T-helper 2 cell treated with Interferon-gamma antibody and Interleukin-4, amounts not matched to agents 5 μg/mL and 100 μg/mL, for 36 hours (primary cell): ENCODE data around the gene HDAC3.

ENCODE experiments used
- DNase-seq: peaks from one replicate; pipeline ENCODE4 v3.0.0; 2021; ENCODE audit warnings: low spot score
- H3K27ac Mint-ChIP-seq: one replicate; pipeline ENCODE4 v1.8.0; 2021; ENCODE audit warnings: mild to moderate bottlenecking, mixed read lengths
- H3K27me3 Mint-ChIP-seq: one replicate; pipeline ENCODE4 v1.8.0; 2021; ENCODE audit warnings: low read depth, mixed read lengths
- H3K36me3 Mint-ChIP-seq: one replicate; pipeline ENCODE4 v1.8.0; 2021; ENCODE audit warnings: low read depth, mixed read lengths
- H3K4me1 Mint-ChIP-seq: one replicate; pipeline ENCODE4 v1.8.0; 2021; ENCODE audit warnings: low read depth, mixed read lengths
- H3K4me3 Mint-ChIP-seq: one replicate; pipeline ENCODE4 v1.8.0; 2022; ENCODE audit warnings: mild to moderate bottlenecking, moderate library complexity, mixed read lengths
- H3K9me3 Mint-ChIP-seq: one replicate; pipeline ENCODE4 v1.8.0; 2021; ENCODE audit warnings: mixed read lengths

The HDAC3 gene

DNA sequence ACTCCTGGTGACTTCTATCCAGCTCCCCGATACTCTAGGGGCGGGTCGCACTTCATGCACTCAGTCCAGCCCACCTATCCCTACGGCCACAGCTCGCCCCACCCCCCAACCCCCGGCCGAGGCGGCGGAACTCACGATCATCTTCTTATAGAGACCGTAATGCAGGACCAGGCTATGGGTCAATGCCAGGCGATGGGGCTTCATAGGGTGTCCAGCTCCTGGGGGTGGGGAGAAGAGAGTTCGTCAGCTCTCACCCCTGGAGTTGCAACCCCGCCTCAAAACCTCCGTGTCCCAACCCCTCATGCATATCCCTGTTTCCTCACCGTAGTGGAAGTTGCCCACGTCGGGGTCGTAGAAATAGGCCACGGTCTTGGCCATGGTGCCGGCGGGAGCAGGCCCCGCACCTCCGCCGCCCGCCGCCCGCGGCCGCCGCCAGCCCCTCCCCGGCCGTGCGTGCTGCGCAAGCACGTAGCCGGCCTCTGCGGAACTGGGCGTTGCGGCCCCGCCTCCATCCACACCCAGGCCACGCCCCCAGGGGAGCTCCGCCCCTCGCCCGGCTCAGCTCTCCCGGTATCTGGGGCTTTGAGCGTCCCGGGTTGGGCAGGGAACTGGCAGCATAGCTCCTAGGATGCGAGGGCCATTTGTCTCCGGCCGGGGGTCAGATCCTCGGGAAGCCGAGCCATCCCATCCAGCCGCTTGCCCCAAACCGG is at the start of gene HDAC3, which contains the start of gene RELL2:
Gene HDAC3 (minus strand): TSS at position 437 of the 710 bp plus-strand sequence. CDS start 59 bp downstream, at position 378.
Gene RELL2 (plus strand): TSS at position 585 of the 710 bp plus-strand sequence. CDS start 1,229 bp downstream, outside the sequence.
- H3K27me3 Mint-ChIP-seq, result no peaks in the 10 kb centered on the region
- peak within 1 kb of the TSS; percentile 96 for H3K4me3 Mint-ChIP-seq
- peak within 1 kb of the TSS; percentile 89 for H3K27ac Mint-ChIP-seq
- H3K9me3 Mint-ChIP-seq, result no peaks in the 10 kb centered on the region
- H3K36me3 Mint-ChIP-seq, result peaks cover 33% of the 10 kb centered on the region
- peak; percentile 93 for DNase-seq
- H3K4me1 Mint-ChIP-seq, result peaks cover 39% of the 10 kb centered on the region

DNA sequence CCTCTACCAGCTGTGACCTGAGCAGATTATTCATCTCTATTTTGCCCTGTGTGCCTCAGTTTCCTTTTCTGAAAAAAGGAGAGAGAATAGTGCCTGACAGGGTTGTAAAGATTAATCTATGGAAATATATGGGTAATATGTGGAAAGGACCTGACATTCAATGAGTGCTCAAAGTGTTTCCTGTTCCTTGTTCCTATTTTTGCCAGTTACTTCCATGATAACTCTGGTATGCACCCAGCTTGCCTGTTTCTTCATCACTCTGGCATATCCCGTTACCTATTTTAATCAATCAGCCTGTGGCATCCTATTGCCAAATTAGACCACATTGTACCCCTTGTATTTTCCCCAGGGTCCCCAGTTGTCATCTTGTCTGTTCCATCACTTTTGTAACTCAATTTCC is 48.9 kb upstream of the HDAC3 start:
- H3K36me3 Mint-ChIP-seq, result no peaks in the 10 kb centered on the region
- peaks cover 13% of the 10 kb centered on the region for H3K27me3 Mint-ChIP-seq
- no peak overlapping the region for H3K4me3 Mint-ChIP-seq
- DNase-seq, result no peak
- H3K27ac Mint-ChIP-seq, result no peak overlapping the region
- peaks cover 24% of the 10 kb centered on the region for H3K4me1 Mint-ChIP-seq
- H3K9me3 Mint-ChIP-seq, result no peaks in the 10 kb centered on the region

DNA sequence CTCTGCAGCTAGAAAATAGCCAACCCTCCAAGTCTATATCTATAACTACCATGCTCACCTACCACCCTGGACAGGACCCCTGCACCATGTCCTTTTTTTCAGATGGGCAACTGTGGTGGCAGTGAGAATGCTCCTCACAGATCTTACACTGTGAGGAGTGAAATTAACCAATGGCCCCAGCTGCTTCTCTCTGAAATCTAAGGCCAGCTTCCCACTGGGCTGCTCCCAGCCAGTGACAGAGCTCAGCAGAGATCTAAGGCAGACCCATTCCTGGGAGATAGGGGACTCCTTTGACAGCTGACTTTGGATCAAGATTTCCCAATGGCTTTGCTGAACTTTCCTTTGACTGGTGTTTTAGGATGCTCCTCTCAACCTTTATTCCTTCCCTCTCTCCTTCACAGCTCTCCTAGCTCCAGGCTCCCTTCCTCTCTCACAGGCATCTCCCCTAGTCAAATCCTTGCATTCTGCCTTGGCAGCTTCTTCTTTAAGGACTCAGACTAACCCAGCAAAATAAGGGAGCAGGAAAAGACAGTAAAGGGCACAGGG is 47.0 kb upstream of the HDAC3 start:
- Mint-ChIP-seq H3K27ac (no peak overlapping the region), H3K27me3 (peaks cover 2% of the 10 kb centered on the region), H3K4me3 (no peak overlapping the region), H3K36me3 (no peaks in the 10 kb centered on the region), H3K9me3 (no peaks in the 10 kb centered on the region), H3K4me1 (peaks cover 24% of the 10 kb centered on the region)
- no peak for DNase-seq

DNA sequence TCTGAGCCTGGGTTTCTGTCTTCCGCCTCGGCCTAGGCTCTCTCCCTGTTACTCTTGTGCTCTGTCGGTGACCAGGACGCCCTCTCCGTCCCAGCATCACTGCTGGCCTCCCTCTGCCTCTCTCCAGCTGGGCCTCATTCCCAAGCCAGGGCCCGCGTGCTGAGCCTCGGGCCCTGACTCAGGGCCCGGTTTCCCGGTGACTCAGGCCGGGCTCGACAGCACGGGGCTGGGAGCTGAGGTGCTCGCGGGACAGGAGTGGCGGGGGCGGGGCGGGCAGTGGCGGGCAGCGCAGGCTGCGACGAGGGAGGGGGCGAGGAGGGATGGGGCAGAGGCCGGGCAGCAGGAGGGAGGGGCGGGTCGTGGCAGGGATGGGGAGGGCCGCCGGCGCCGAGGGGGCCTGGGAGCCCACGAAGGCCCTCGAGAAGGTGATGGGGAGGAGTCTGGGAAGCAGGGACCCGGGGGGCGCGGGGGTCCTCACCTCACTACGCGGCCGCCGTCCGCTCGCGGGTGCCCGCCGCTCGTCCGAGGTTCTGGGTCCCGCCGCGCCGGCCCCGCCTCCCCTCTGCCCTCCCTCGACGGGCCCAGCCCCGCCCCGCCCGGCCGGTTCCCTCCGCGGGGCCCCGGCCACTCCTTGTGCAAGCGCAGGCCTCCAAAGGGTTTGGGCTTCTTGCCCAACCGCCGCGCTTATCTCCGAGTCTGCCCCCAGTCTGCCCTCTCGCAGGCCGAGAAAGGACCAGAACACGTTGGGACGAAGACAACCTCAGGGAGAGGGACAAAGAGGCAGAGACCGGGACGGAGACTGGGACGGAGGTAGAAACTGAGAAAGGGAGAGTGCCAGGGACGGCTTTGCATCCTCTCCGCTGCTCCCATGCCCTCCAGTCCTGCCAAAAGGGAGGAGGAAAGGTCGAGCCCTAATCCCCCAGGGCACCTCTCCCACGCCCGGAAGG is 45.3 kb upstream of the HDAC3 start, which contains the start of gene ARAP3:
Gene ARAP3 (minus strand): TSS at position 536 of the 947 bp plus-strand sequence. CDS start 1,744 bp downstream, outside the sequence.
- H3K27me3 Mint-ChIP-seq, result no peaks in the 10 kb centered on the region
- peak; percentile 32 for DNase-seq
- no peaks in the 10 kb centered on the region for H3K9me3 Mint-ChIP-seq
- H3K4me3 Mint-ChIP-seq, result peak within 1 kb of the TSS; percentile 77
- H3K36me3 Mint-ChIP-seq, result peaks cover 2% of the 10 kb centered on the region
- H3K27ac Mint-ChIP-seq, result peak within 1 kb of the TSS; percentile 58
- H3K4me1 Mint-ChIP-seq, result peaks cover 24% of the 10 kb centered on the region

DNA sequence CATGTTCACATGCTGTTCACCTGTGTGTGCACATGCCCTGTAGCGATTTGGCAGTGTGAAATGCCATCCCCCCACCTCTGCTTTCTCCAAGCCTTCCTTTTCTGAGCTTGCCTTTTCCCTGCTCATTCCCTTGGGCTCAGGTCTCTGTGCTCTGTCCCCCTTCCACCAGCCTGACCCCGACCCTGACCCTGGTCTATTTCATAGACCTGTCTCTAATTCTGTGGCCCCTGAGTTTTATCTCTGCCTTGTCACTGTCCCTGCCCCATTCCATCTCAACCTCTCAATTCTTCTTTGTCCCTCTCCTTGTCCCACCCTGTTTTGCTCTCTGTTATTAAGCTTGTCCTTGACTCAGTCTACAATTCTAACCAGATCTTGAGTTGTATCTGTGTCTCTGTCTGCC is 44.6 kb upstream of the HDAC3 start:
- H3K27me3 Mint-ChIP-seq, result no peaks in the 10 kb centered on the region
- H3K4me3 Mint-ChIP-seq, result peak overlapping the region; percentile 62
- H3K4me1 Mint-ChIP-seq, result peaks cover 24% of the 10 kb centered on the region
- H3K27ac Mint-ChIP-seq, result peak overlapping the region; percentile 7
- H3K9me3 Mint-ChIP-seq, result no peaks in the 10 kb centered on the region
- peaks cover 2% of the 10 kb centered on the region for H3K36me3 Mint-ChIP-seq
- no peak for DNase-seq

DNA sequence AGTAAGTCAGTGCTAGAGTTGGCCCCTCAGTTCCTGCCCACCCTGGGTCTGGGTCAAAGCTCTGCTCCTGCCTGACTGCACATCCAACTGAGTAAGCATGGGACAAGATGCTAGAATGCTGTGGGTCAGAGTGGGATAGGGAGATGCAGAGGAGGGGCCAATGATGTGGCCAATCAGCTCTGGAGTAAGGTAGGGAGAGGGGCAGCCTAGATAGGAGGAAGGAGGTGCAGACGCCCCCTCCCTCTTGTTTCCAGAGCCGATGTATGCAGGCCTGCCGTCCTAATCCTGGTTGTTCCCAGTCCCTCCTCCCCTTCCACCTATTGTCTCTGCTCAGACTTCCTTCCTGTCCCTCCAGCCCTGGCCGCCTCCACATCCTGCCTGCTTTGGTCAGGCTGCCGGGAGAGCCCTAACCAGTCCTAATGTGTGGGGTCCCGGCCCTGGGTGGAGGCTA is 44.1 kb upstream of the HDAC3 start:
- Mint-ChIP-seq H3K4me1 (peaks cover 24% of the 10 kb centered on the region), H3K27me3 (no peaks in the 10 kb centered on the region), H3K4me3 (peak overlapping the region; percentile 62), H3K36me3 (peaks cover 2% of the 10 kb centered on the region), H3K27ac (no peak overlapping the region), H3K9me3 (no peaks in the 10 kb centered on the region)
- no peak for DNase-seq

DNA sequence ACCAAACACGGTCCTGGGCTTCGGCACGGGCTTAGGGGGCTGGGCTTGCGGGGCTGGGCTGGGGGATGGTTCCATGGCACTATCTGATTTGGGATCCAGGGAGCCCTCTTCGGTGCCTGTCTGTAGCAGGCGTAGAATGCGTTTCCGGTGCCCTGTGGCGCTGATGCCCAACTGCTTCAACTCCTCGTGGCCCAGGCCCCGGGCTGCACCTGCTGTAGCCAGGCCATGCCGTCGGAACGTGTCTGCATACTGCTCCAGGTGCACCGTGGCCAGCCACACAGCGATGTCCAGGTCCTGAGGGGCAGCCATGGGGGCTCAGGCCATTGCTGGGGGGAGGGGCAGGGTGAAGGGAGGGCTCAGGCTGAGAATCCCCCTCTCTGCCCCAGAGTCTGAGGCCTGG is 43.5 kb upstream of the HDAC3 start:
- peaks cover 24% of the 10 kb centered on the region for H3K4me1 Mint-ChIP-seq
- H3K27me3 Mint-ChIP-seq, result no peaks in the 10 kb centered on the region
- peaks cover 2% of the 10 kb centered on the region for H3K36me3 Mint-ChIP-seq
- no peak overlapping the region for H3K27ac Mint-ChIP-seq
- no peak for DNase-seq
- H3K4me3 Mint-ChIP-seq, result no peak overlapping the region
- H3K9me3 Mint-ChIP-seq, result no peaks in the 10 kb centered on the region

DNA sequence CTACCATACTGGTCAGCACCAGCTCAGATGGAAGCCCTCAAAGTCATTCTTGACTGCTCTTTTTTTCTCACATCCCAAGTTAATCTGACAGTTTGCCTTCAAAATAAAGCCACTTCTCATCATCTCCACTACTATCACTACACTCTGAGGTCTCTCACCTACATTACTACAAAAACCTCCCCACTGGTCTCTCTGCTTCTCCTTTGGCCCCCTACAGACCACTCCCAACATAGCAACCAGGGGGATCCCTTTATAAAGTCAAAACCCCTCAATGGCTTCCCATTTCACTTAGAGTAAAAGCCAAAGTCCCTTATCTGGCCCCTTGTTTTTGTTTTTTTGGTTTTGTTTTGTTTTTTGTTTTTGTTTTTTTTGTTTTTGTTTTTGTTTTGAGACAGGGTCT is 40.8 kb upstream of the HDAC3 start:
- no peak for DNase-seq
- Mint-ChIP-seq H3K4me1 (peaks cover 11% of the 10 kb centered on the region), H3K36me3 (peaks cover 2% of the 10 kb centered on the region), H3K27me3 (no peaks in the 10 kb centered on the region), H3K27ac (no peak overlapping the region), H3K9me3 (no peaks in the 10 kb centered on the region), H3K4me3 (no peak overlapping the region)

DNA sequence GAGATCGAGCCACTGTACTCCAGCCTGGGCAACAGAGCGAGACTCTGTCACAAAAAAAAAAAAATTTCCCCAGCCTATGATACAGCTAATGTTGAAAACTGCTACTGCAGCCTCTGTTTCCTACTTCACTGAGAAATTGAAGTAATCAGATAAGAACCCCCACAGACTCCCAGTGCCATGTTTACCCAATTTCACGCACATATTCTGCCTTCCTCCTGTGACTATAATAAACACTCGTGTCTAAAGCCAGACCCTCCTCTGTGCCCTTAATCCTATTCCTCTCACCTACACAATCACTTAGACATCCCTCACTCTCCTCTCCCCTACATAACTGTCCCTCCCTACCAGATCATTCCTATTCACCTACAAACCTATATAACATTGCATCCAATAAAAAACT is 39.0 kb upstream of the HDAC3 start:
- H3K9me3 Mint-ChIP-seq, result no peaks in the 10 kb centered on the region
- no peak for DNase-seq
- no peak overlapping the region for H3K4me3 Mint-ChIP-seq
- H3K27me3 Mint-ChIP-seq, result no peaks in the 10 kb centered on the region
- no peak overlapping the region for H3K27ac Mint-ChIP-seq
- H3K36me3 Mint-ChIP-seq, result peaks cover 2% of the 10 kb centered on the region
- H3K4me1 Mint-ChIP-seq, result peaks cover 1% of the 10 kb centered on the region

DNA sequence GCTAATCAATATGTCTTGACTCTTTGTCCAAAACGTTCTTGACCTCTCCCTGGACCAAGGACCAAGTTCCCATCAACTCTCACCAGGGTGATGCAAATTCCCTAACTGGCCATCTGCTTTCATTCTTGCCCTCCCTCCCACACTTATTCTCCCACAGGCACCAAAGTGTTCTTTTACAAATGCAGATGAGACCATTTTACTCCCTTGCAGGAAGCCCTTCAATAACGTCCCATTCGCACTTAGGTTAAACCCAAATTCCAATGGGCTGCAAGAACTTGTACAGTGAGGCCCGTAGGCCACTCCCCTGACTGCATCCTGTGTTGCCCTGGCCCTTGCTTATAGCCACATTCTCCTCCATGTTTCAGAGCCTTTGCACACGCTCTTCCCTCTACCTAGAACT is 38.1 kb upstream of the HDAC3 start:
- no peaks in the 10 kb centered on the region for H3K9me3 Mint-ChIP-seq
- DNase-seq, result no peak
- no peaks in the 10 kb centered on the region for H3K4me1 Mint-ChIP-seq
- H3K27me3 Mint-ChIP-seq, result no peaks in the 10 kb centered on the region
- peaks cover 2% of the 10 kb centered on the region for H3K36me3 Mint-ChIP-seq
- no peak overlapping the region for H3K27ac Mint-ChIP-seq
- H3K4me3 Mint-ChIP-seq, result no peak overlapping the region

DNA sequence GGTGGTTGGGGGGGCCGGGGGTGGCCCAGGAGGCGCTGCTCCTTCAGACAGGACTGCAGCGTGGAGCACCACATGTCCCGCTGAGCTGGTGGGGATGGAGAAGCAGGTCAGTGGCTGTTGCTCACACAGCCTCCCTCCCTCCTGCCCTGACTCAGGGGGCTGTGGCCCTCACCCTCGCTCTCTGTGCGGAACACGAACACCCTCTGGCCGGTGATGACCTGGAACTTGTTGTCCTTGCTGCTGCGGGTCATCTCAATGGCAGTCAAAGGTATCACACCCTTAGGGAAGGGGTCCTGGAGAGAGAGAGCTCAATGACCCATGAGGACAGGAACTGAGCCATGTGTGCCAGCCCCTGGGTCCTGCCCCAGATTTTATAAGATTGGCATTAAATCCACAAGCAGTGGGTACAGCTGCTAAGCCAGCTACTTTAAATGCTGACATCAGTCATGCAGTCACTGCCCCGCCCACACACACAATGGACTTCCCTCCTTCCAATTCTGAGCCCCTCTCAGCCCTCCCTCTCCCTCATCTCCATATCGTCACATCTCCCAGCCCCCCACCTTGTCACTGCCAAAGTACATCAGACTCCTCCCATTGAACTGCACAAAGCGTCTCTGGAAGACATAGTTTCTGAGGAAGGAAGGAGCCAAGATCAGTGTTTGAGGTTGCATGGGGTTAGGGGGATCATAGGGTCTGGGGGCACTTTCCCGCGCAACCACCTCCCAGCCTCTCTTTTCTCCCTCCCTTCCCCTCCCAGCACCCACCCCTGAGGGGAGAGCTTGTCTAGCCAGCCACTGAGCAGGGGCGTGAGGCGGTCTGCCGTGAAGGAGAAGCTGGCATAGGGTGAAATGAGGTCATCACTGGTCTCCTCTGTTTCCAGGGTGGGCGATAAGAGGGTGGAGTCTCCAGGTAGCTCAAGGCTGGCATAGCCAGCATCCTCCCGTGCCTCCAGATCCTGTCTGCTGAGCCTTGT is 36.5 kb upstream of the HDAC3 start:
- Mint-ChIP-seq H3K27me3 (no peaks in the 10 kb centered on the region), H3K4me1 (no peaks in the 10 kb centered on the region), H3K36me3 (no peaks in the 10 kb centered on the region), H3K9me3 (no peaks in the 10 kb centered on the region), H3K4me3 (no peak overlapping the region), H3K27ac (no peak overlapping the region)
- no peak for DNase-seq

DNA sequence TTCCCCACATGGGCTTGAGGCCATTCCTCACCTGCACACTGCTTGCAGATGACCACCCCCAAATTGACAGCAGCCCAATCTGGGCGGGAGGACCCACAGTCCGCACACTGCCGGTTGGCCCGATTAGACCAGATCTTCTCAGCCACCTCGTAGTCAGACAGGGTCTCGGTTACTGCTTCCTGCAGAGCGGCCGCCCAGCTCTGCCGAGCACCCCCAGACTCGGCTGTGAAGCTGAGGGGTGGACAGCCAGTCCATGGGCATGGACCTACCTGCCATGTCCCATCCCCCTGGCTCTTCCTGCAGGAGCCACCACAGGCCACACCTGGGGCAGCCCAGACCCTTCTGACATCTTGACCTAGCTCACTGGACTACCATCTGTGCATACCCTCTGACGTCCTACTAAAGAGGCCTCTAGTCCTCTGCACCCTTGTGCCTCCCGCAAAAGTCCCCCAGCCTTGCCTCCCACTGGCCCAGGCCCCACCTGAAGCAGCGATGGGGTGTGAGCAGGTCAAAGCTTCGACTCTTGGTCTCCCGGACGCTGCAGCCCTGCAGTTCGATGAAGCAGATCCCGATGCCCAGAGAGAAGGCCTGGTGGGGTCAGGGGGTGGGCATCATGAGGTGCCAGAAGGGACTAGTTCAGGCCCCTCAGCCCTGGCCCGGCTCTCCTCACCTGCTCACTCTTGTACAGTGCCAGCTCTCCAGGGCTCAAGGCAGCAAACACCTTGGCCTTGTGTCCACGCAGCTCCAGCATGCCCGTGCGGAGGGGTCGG is 35.6 kb upstream of the HDAC3 start:
- no peaks in the 10 kb centered on the region for H3K4me1 Mint-ChIP-seq
- H3K27ac Mint-ChIP-seq, result no peak overlapping the region
- no peak overlapping the region for H3K4me3 Mint-ChIP-seq
- no peaks in the 10 kb centered on the region for H3K27me3 Mint-ChIP-seq
- H3K9me3 Mint-ChIP-seq, result no peaks in the 10 kb centered on the region
- DNase-seq, result no peak
- H3K36me3 Mint-ChIP-seq, result no peaks in the 10 kb centered on the region
